Inflammatory macrophage treated with lipopolysaccharide for 1 hour (primary cell): ENCODE measurements around the gene DNAJC13.
A peak's percentile ranks its signal among the peaks of the same experiment; 100 is the strongest.

ENCODE experiments used
- DNase-seq, 2 donors: peaks; one replicate each; pipeline ENCODE4 v3.0.0-alpha.2; 2020 to 2022

Gene DNAJC13

DNA sequence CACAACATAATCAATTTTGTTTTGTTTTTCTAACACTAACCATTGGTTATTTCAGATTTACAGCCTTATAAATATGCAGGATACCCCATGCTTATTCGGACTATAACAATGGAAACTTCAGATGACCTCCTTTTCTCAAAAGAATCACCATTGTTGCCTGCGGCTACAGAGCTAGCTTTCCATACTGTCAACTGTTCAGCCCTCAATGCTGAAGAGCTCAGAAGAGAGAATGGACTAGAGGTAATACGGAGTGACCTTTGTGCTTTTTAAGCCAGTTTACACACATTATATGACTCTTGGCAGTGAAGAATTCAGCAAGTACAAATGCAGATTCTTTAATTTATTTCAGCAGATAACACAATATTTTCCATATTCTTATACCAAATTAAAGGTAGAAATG is 81.8 kb downstream of the DNAJC13 start:
- no peak for DNase-seq

DNA sequence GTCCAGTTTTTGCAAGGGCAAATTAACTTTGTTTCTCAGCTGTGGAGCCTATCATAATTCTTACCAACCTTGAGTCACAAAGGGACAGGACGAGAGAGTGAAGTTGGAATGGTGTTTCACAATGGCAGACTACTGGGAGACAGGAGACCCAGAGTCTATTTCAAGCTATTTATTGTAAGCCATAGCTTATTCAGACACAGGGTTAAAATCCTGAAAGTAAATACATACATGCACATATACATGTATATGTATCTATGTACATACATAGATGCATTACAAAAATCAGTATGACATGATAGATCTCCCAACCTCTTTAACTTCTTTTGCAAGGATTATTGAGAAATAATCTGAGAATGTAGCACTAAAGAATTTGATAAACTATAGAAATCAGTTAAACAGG is 86.3 kb downstream of the DNAJC13 start:
- DNase-seq, result no peak

DNA sequence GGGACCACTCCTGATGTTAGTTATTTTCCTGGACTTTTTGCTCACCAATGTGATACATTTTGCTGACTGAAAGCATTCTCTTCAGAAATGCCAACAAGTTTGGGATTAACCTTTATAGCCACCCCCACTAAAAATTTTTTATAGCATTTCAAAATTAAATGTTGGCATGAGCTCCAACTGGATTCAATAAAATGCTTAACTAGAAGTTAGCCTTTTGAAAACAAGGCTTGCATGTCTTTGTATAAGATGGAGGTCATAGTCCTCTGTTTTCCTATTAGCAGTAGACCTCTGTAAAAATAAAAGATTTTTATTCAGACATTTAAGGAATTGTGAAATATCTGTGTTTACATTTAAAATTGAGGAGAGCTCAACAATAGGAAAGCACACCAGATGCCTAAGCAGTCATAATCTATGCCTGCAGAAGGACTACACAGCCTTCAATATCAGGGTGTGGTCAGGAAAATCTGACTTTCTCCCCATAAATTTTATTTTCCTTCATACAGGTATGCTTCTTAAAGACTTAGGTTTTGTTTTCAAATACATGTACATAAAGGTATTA is 87.2 kb downstream of the DNAJC13 start:
- DNase-seq, result no peak

DNA sequence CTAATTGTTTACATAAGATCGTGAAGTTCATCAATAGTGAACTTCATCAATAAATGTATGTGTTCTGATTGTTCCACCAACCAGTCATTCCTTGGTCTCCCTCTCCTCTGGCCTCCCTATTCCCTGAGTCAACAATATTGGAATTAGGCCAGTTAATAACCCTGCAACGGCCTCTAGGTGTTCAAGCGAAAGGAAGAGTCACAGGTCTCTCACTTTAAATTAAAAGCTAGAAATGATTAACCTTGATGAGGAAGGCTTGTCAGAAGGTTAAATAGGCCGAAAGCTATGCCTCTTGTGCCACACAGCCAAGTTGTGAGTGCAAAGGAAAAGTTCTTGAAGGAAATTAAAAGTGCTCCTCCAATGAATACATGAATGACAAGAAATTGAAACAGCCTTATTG is 90.4 kb downstream of the DNAJC13 start:
- no peak for DNase-seq

DNA sequence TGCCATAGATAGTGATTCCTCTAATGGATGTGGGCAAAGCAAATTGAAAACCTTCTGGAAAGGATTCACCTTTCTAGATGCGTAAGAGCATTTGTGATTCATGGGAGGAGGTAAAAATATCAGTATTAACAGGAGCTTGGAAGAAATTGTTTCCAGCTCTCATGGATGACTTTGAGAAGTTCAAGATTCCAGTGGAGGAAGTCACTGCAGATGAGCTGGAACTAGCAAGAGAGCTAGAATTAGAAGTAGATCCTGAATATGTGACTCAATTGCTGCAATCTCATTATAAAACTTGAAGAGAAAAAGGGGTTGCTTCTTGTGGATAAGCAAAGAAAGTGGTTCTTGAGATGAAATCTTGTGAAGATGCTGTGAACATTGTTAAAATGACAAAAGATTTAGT is 91.8 kb downstream of the DNAJC13 start:
- DNase-seq, result no peak

DNA sequence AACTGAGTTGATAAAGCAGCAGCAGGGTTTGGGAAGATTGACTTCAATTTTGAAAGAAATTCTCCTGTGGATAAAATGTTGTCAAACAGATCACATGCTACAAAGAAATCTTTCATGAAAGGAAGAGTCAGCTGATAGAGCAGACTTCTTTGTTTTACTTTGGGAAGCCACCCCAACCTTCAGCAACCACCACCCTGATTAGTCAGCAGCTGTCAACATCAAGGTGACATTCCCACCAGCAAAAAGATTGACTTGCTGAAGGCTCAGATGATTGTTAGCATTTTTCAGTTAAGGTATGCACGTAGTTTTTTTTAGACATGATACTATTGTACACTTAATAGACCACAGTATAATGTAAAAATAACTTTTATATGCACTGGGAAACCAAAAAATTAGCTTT is 92.2 kb downstream of the DNAJC13 start:
- DNase-seq, result peak in 1 of 2 donors; percentile 6

DNA sequence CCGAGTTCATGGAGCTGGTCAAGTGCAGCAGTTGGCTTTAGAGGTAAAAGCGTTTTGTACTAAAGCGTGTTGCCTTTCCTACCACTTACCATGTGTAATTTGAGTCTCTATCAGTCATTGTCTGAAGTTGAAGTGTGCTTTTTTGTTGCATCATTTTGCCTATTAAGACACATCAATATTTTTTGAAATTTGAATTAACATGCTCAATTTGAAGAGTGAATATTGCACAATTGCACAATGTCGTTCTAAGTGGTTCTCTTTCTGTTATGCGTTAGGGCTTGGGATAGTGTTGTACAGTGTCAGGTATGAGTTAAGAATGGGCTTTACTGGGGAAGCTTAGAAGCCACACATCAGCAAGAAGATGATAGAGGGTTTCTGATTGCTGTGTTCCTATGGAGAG is 95.8 kb downstream of the DNAJC13 start:
- no peak for DNase-seq

DNA sequence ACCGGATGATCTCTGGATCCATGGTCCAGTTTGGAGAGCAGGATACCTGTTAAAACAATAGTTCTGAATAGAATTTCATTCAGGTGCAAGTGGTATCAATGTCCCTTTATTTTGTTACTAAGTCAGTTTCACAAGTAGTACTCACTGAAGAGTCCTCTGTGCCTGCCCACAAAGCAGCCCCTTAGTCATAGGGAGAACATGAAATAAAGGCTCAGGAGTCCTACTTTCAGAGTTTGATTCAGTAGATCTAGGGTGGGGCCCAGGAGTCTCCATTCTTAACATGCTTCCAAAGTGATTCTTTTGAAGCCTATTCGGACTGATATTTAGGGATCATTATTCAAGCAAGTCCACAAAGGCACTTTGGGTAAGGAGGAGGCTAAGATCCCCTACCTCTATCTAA is 100.0 kb downstream of the DNAJC13 start:
- DNase-seq, result no peak

DNA sequence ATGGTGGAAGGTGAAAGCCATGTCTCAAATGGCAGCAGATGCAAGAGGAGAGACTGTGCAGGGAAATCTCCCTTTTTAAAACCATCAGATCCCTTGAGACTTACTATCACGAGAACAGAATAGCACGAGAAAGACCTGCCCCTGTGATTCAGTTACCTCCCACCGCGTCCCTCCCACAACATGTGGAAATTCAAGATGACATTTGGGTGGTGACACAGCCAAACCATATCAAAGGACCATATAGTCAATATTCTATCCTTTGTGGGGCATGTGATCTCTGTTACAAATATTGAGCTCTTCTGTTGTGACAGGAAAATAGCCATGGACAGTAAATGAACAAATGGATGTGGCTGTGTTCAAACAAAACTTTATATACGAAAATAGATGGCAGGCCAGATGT is 102.6 kb downstream of the DNAJC13 start:
- no peak for DNase-seq

DNA sequence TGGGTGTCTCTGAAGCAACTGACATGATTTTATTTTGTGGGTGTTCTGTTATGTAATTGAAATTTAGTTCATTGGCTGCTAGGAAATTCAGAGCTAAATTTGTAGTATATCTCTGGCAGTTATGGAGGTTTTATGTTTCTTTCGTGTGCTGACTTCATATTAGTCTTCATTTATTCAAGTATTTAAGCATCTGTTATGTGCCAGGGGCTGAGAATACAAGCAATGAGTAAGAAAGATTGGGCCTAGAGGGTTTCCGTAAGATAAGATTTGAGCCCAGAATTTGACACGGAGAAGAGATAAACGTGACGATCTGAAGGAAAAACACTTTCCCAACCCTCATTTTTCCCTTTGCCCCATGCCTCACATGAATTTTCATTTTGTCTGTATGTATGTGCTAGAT is 104.6 kb downstream of the DNAJC13 start:
- no peak for DNase-seq

DNA sequence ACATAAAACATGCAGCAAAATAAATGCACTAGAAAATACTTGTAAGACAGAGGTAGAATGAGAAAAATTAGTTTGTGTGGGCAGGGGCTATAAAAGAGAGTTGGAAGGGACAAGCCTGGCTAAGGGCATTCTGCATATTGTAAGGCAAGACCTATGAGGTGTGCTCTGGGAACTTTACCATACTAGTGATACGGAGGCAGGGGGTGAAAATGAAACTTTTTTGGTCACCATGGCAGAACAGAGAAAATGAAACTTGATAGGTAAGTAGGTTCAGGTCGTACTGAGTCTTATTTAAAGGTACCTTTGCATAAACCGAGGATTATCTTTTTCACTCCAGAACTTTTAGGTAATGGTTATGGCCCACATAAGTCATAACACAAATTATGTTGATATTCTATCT is 105.1 kb downstream of the DNAJC13 start:
- DNase-seq, result no peak

DNA sequence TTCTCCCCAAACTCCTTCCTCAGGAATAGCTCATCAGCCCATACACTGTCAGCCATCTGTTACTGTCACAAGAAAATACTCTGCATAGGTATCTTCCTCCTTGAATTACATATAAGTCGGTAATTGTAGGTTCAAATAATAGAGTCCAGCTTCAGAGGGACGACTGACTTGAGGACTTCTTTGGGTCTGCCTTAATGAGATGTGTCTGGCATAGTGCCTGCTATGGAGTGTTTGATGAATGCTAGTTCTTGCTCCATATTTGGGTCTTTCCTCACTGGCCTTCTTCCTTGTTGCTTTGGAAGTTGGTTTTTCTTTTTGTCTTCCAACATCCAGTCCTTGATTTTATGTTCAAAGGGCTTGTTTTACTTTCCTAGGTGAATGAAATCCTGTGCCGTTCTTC is 113.3 kb downstream of the DNAJC13 start:
- no peak for DNase-seq

DNA sequence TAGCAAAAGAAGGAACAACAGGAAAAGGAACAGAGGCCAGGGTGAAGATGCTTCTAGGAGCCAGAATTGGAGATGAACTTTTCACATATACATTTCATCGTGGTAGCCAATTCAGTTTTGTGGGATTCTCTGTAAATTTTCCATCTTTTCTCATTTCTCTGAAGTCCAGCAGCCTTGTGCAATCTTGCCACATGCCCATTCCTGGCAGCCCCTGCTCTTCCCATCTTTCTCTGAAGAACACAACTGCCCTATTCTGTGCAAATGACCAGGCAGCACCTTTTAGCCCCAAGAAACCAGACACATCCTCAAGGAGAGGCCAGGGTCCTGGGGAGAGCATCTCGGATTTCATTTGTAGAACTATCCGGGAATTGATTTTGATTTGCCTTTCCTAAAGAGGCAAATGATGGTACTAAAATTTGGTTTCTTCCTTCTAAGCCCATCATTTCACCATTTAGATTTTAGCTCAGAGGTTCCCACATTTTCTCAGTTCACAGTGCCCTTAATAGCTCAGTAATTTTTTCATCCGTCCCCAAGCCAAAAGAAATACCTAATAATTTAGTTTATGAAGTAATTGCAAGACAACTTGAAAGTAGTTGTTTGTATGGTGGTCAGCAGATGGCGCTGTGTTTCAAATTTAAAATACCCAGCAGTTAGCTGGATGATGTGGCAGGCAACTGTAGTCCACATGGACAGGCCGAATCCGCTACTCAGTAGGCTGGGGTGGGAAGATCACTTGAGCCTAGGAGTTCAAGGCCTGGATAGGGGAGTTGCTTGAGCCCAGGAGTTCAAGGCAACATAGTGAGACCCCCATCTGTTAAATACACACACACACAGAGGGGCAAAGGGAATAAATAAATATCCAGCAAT is 118.5 kb downstream of the DNAJC13 start:
- DNase-seq, result peak; percentile 42 to 72

DNA sequence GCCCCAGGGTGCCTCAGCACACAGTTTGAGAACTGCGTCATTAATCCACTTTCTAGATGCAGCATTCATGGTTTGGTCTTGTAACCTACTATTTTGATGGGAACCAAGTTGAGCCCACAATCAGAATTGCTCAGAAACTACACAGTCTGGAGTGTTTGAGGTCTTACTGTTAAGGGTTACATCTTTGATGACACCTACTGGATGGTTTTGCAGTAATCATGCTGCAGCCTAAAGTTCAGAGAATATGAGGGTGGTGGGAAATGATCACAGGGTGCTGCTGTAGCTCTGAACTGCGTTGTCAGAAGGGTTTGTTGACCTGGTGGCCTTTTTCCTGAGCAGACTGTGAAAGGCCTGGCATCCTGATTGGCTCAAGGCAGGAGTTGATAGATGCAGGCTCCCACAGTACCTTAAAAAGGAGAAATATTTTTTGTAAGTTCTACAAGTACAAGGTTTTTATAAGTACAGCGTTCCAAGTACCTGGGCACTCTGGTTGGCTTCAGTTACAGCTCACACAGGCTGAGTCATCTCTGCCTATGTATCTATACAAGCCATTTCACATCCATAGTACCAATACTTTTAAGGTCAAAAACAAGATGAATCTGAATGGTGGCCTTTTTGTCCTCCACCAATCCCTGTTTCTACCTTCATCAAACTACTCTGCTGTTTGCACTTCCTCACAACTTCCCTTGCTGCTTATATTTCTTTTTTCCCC is 119.3 kb downstream of the DNAJC13 start:
- no peak for DNase-seq

DNA sequence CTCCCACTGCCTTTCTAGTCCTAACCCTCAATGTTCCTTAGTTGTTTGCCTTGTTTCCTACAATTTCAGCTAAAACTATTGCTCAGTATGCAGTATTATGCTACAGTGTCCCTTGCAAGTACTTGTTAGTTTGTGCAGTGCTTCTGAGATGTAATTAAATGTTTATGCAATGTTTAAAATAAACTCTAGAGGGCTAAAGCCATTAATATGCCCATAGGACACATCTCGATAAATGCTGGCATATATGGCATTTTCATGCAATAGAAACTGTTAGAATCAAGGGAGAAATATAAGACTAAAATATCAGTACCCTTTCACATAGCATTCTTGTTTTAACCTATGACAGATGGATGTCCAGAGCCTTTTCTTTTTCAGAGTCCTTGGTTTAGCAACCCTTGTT is 120.0 kb downstream of the DNAJC13 start:
- DNase-seq, result no peak

DNA sequence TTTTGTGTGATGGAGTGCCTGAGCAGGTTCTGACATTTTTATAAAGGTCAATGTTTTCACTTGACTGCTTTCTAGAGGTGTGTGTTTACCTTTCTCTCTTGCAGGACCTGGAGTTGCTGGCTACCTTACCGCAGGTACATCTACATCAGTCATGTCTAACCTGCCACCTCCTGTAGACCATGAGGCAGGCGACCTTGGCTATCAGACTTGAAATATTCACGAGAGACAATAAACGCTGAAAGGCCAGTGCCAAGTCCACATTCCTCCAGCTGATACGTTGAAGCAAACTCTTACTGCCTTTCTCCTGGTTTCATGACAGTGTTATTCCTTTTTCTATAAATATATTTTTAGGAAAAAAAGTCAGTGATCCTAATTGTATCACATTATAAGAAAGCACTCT is 120.8 kb downstream of the DNAJC13 start:
- no peak for DNase-seq

DNA sequence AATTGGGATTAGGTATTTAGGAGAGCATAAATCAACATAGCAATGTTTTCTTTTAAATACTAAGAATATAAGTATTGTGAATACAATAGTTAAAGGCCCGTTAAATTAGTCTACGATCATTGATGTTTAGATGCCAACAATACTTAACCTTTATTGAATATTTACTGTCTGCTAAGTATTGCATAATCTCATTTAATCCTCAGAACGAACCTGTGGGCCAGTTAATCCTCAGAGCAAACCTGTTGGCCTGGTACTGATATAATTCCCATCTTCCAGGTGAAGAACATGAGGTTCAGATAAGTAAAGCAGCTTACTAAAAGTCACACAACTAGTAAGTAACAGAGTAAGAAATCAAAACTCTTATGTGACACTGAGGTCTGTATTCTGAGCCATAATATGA is 122.4 kb downstream of the DNAJC13 start:
- DNase-seq, result no peak

DNA sequence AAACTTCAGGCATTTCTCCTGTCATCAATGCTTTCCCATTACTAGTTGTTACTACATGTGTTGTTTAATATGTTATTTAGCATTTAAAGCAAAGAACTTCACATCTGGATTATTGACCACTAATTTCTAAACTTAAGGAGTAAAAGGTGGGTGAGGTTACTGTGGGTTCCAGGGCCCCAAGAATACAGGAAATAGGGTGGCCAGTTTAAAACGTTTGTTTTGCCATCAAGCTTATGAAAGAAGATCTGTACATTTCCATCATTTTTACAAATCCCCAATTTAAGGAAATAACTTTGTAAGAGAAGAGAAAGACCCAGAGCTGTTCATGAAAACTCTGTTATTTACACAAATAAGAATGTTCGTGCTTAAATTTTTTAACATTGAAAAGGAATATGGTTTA is 125.3 kb downstream of the DNAJC13 start:
- peak in 1 of 2 donors; percentile 13 for DNase-seq

DNA sequence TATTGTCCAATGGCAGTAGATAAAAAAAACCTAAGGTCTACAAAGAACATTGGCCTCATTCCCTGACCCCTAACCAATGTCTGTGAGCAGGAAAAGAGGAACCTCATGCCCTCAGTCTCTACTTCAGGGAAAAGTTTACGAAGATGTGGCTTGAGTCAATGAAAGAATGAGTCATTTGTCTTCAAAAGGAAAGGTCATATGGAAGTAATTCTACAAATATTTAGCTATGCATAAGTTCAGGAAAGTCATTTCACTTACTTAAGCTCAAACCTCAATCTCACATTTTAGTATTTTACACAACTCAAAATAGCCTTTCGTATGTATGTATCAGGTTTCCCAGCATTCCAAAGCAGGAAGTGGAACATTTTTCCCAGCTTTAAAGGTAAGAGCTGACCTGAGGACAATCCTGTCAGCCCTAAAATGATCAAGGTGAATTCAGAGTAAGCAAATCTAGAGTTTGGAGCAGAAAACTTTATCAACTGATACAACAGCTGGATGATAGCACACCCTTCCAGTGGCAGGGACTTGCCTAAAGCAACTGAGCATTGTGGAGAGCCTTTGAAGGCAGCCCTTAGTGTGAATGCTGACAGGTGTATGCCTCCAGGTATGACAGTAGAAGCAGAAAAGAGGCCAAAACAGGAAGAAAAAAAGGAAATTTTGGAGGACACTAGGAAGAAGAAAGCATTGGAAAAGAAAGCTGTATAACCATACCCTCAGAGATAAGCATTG is 125.9 kb downstream of the DNAJC13 start:
- DNase-seq, result peak; percentile 73 to 78

DNA sequence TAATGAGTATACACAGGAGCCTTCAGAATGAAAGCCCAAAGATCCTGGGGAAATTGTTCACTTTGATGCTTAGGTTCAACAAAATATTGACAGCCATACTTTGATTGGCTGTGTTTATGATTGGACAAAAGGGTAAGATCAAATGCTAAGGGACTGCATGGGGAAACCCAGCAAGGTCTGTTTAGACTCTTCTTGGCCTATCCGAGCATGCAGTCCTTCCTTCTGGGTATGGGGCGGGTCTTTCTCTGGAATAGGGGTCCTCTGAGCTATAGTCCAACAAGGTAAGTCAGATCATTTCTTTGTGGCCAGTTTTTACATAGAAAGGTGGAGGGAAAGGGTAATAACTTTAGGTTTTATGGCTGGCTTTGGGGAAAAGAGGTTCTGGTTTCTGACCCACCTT is 126.8 kb downstream of the DNAJC13 start:
- no peak for DNase-seq

DNA sequence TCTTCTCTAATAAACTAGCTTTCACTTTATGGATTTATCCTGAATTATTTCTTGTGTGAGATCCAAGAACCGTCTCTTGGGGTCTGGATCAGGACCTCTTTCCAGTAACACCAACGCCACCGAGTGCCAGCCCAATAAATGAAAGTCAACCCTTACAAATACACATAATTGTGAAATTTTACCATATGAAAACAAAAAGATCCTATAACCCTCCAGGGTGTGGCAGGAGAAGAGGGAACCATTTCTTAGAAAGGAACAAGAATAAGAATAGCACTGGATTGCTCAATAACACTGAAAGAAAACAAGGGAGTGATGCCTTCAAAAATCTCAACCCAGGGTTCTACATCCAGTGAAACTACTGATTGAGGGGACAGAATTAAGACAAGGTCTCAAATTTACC is 128.2 kb downstream of the DNAJC13 start:
- DNase-seq, result peak; percentile 72 to 79

DNA sequence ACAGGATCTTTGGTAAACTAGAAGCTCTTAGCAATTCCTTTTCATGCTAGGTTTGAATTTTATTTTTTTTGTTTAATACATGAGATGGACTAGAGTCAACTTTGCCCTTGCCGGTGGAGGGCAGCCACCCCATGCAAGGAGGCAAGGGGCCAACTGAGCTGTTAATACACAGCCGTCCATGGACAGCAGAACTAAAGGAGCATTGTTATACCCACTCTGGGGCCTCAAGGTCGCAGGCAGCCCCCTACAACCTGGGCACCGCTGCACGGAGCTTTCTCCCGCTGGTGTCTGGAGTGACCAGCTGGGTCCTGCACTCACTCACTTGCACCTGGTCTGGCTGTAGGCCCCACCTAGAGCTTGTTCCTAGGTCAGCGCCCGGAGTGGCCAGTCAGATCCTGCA is 131.9 kb downstream of the DNAJC13 start:
- no peak for DNase-seq

DNA sequence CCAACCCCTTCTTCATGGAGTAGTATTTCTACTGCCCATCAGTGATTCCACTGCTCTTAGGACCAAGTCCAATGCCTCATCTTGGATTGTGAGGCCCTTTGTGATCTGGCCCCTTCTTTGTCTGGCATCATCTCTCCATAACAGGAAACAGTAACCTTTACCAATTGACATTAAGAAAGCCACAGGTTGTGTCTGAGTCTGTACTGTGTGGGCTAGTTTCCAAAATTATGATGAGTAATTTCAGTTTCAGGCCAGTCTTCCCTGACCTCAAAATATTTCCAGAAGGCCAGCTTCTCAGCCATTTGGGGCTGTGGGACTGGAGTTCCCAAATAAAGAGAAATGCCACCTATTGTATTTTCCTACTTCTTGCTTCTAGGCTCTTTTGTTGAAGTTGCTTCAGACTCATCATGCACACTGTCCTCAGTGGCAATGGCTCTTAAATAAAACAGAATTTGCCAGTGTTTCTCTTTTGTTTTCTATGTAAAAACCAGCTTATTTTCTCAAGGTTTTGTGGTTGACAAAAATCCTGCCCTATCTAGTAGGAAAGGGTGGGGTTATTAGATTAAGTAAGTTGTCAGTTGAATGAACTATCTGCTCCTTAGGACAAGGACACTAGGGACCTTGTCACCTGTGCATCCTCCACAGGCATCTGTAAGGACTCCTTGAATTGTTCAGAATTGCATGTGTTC is 132.7 kb downstream of the DNAJC13 start:
- no peak for DNase-seq
